HG03066 (cell line): ENCODE data around the gene VPREB1.
"Not testable (repeated sequence)": the region's sequence is repeated elsewhere in the genome, so short reads cannot be mapped to it uniquely, and the experiment has no call there.

Experiments used
- ATAC-seq: cut with Tn5 transposase; IDR thresholded peaks from one replicate; pipeline ENCODE4 v1.9.1; 2021; ENCODE audit warnings: low read depth; ENCODE audit not compliant: unreplicated experiment

VPREB1 gene

DNA sequence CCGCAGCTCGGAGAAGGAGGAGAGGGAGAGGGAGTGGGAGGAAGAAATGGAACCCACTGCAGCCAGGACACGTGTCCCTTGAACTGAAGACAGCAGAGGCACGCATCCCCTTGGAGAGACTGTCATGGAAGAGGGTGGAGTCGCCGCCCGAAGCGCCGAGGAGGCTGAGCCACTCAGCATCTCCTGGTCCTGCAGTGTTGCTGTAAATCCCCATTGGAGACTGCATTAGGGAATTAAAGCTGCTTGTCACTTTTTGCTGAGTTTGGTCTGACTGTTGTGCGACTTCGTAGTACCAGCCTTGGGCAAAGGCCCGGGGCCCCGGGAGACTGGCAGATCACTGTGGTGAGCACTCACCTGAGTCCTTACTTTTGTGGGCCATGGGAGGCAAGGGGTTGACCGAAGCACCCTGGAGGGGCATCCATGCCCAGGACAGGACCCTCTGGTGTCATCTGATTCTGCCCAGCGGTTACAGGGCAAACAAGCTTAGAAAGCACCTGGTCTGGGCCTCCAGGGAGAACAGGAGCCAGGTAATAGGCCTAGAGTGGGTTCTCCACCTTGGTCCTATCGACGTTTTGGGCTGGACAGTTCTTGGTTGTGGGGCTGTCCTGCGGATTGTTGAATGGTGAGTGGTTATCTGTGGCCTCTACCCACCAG, 797 bp downstream of the VPREB1 start:
- no peak for ATAC-seq

DNA sequence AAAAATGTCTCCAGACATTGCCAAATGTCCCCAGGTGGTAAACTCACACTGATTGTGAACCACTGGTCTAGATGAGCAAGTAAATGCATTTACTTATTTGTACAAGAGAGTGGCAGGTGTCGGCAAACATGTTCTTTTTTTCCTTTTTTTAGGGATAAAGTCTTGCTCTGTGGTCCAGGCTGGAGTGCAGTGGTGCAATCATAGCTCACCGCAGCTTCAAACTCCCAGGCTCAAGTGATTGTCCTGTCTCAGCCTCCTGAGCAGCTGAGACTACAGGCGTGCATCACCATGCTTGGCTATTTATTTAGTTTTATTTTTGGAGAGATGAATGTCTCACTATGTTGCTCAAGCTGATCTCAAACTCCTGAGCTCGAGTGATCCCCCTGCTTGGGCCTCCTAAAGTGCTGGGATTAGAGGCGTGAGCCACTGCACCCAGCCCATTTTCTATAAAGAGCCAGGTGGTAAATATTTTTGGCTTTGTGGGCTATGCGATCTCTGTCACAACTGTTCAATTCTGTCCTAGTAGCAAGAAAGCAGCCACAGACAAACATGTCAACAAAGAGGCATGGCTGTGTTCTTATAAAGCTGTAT, 1.4 kb downstream of the VPREB1 start:
- ATAC-seq, result no peak

DNA sequence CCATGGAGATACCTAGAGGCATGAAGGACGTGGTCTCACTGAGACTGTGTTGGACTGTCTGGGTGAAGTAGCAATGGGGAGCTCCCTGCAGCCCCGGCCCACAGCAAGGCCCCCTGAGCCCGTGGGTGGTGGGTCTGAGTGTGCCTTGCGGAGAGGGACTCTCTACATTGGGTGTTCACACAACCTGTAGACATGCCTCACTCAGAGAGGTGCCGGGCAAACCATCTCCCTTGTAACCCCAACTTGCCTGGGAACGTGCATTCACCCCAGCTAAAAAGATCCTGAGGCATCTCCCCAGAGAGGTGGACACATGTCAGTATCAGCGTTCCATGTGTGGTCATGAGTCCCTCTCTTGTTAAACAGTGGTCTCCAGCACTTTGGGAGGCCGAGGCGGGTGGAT, 2.1 kb downstream of the VPREB1 start:
- no peak for ATAC-seq

DNA sequence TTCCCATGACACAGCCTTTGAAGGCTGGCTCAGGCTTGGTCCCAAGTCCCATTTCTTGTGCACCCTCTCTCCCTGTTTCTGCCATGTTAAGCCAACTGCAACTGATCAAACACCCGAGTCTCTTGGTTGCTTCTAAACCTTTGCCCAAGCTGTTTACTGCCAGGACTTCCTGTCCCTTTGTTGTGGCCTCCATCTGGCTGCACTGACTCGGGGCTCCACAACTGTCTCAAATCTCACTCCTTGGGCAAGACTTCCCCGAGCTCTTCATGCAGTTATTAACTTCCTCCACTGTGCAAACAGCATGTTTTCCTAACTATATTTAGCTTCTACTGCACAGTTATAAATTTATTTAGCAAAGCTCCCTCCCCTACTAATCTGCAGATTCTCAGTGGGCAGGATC, 4.3 kb downstream of the VPREB1 start:
- no peak for ATAC-seq

DNA sequence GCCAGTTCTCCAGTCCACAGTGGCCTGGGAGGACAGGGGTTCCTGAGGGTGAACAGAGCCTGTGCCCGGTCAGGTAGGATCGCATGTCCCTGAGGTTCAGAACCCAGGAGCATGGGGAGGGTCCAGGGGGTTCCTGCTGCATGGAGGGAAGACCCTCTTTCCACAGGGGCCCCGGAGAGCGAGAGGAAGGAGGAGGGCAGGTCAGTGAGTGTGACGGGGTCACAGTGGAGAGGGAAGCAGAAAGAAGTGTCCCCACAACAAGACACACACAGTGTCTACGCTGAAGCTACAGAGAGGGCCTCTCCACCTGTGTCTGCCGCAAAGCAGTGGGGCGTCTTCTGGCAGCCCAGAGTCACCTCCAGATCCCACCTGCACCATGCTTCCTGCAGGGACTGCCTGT, 6.1 kb downstream of the VPREB1 start:
- not testable (repeated sequence) for ATAC-seq

DNA sequence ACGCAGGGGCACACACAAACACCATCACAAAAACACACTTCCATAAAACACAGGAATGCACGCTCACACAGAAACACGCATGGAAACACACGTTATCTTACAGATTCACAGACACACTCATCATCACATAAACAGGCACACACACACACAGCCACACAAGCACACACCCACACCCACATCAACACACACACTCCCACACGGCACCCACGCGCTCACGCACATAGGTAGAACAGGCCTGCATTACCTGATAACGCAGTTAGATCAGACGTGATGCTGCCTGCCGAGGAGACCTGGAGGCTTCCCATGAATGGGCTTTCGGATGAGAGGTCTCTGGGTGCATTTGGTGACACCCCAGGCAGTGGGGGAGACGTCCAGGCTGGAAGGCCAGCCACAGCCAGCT, 11.5 kb downstream of the VPREB1 start:
- not testable (repeated sequence) for ATAC-seq

DNA sequence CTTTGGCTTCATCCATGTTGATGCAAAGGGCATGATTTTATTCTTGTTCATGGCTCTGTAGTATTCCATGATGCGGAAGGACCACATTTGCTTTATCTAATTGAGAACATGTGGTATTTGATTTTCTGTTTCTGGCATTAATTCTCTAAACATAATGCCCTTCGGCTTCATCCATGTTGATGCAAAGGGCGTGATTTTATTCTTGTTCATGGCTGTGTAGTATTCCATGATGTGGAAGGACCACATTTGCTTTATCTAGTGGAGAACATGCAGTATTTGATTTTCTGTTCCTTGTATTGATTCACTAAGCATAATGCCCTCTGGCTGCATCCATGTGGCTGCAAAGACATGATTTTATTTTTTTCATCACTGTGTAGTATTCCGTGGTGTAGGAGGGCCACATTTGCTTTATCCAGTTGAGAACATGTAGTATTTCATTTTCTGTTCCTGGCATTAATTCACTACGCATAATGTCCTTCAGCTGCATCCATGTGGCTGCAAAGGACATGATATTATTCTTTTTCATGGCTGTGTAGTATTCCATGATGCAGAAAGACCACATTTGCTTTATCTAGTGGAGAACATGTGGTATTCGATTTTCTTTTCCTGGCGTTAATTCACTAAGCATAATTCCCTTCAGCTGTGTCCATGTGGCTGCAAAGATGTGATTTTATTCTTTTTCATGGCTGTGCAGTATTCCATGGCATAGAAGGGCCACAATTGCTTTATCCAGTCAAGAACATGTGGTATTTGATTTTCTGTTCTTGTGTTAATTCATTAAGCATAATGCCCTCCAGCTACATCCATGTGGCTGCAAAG, 14.2 kb downstream of the VPREB1 start:
- ATAC-seq, result not testable (repeated sequence)

DNA sequence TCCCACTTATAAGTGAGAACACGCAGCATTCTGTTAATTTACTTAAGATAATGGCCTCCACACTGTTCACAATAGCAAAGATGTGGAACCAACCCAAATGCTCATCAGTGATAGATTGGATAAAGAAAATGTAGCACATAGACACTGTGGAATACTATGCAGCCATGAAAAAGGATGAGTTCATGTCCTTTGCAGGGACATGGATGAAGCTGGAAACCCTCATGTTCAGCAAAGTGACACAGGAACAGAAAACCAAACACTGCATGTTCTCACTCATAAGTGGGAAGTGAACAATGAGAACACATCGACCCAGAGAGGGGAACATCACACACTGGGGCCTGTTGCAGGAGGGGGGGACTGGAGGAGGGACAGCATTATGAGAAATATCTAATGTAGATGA, 15.6 kb downstream of the VPREB1 start:
- not testable (repeated sequence) for ATAC-seq

DNA sequence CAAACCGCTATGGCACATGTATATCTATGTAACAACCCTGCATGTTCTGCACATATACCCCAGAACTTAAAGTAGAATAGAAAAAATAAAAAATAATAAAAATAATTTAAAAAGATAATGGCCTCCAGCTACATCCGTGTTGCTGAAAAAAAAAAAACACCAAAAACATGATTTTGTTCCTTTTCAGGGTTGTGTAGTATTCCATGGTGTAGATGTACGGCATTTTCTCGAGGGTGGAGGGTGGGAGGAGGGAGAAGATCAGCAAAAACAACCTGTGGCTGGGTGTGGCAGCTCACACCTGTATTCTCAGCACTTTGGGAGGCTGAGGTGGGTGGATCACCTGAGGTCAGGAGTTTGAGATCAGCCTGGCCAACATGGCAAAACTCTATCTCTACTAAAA, 16.0 kb downstream of the VPREB1 start:
- not testable (repeated sequence) for ATAC-seq

DNA sequence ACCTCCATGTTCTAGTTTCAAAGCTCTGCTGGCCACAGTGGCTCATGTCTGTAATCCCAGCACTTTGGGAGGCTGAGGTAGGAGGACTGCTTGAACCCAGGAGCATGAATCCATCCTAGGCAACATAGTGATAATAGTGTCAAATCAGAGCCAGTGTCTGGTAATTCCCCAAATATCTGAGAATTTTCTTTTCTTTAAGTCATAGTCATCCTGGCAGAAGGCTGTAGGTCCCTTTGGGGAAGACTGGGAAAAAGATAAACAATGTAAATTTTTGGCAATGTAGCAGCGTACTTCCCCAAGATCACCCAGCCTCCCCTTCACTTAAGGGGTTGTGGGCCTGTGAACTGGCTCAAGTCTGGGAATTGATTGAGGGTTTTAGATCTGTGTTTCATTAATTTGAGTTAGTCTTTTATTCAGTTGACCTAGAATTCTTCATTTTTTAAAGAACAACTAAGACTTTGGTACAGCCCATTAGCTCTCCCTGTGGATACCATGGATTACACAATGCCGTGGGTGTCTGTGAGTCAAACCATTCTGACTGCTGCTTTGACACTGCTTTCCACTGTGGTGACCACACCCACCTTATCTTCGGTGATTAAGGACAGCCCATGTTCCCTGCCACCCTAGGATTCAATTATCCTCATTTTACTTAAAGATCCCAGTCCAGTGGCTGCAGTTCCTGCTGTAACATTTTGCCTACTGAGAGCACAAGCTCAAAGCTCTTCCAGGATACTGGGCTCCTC, 17.9 kb downstream of the VPREB1 start:
- not testable (repeated sequence) for ATAC-seq

DNA sequence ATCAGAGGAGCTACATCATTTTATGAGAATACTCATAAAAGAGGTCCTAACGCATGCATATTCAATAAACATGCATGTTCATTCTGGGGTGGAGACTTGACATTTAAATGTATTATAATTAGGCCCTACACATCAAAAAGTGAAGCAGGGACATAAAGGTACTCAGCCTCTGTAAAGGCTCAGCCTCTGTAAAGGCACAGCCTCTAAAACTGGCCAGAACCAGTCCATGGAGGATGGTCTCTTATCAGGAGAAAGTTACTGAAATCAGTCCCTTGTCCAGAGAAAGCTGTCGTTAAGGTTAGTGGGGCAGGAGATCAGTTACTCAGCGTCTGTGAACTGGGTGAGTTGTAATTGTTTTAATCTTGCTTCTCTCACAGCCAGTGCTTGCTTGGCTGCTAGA, 19.2 kb downstream of the VPREB1 start:
- ATAC-seq, result not testable (repeated sequence)

DNA sequence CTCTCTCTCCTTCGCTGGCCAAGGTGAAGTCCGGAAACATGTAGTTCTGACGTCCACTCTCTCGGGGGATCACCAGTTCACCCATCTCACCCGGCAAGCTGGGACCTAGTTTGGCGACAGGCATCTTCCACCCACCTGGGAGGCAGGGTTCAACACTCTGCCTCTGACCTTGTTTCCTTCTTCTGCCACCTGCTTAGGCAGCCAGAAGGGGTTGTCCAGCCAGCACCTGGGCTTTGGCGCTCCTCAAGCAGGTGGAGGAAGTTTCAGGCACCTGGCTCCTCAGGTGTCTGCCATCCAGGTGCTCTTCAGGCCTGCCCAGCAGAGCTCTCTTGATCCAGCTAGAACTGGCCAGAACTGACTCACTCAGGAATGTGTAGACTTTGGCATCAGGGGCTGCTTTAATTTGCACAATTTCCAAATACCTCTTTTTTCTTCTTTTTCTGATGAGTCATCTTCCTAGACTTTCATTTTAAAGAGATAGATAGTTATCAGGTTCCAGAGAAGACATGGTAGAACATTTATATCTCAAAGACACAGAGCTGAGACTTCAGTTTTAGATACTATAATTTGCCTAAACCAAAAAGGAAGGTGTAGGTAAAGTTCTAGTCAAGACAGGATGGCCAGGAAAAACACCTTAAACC, 25.6 kb downstream of the VPREB1 start:
- not testable (repeated sequence) for ATAC-seq

DNA sequence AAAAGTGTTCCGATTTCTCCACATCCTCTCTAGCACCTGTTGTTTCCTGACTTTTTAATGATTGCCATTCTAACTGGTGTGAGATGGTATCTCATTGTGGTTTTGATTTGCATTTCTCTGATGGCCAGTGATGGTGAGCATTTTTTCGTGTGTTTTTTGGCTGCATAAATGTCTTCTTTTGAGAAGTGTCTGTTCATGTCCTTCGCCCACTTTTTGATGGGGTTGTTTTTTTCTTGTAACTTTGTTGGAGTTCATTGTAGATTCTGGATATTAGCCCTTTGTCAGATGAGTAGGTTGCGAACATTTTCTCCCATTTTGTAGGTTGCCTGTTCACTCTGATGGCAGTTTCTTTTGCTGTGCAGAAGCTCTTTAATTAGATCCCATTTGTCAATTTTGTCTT, 32.8 kb downstream of the VPREB1 start:
- not testable (repeated sequence) for ATAC-seq

DNA sequence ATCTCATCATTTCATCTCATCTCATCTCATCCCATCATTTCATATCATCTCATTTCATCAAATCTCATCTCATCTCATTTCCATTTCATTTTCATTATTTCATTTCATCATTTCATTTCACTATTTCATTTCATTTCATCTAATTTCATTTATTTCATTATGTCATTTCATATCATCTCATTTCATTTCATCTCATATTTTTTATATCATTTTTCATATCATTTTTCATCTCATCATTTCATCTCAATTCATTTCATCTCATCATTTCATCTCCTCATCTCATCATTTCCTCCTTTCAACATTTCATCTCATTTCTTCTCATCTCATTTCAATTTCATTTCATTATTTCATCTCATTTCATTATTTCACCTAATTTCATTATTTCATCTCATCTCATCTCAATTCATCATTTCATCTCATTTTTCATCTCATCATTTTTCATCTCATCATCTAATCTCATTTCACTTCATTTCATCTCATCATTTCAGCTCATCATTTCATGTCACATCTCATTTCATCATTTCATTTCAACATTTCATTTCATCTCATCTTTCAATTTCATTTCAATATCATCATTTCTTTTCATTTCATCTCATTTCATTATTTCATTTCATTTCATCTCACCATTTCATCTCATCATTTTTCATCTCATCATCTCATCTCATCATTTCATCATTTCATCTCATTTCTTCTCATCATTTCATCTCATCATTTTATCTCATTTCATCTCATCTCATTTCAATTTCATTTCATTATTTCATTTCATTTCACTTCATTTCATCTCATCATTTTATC, 40.6 kb downstream of the VPREB1 start:
- ATAC-seq, result not testable (repeated sequence)

DNA sequence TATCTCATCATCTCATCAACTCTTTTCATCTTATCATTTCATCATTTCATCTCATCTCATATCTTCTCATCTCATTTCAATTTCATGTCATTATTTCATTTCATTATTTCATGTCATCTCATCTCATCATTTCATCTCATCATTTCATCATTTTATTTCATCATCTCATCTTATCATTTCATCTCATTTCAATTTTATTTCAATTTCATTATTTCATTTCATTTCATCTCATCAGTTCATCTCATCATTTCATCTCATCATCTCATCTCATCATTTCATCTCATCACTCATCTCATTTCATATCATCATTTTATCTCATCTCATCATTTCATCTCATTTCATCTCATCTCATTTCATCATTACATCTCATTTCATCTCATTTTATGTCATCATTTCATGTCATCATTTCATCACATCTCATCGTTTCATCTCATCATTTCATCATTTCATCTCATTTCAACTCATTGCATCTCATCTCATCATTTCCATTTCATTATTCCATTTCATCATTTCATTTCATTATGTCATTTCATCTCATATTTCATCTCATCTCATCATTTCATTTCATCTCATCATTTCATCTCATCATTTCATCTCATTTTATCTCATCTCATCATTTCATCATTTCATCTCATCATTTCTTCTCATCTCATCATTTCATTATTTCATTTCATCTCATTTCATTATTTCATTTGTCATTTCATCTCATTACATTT, 42.0 kb downstream of the VPREB1 start:
- ATAC-seq, result not testable (repeated sequence)

DNA sequence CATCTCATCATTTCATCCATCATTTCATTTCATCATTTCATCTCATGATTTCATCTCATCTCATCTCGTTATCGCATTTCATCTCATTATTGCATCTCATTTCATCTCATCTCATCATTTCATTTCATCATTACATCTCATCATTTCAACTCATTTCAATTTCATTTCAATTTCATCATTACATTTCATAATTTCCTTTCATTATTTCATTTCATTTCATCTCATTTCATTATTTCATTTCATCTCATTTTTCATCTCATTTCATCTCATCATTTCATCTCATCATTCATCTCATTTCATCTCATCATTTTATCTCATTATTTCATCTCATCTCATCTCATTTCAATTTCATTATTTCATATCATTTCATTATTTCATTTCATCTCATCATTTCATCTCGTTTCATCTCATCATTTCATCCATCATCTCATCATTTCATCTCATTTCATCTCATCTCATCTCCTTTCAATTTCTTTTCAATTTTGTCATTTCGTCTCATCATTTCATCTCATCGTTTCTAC, 42.6 kb downstream of the VPREB1 start:
- not testable (repeated sequence) for ATAC-seq

DNA sequence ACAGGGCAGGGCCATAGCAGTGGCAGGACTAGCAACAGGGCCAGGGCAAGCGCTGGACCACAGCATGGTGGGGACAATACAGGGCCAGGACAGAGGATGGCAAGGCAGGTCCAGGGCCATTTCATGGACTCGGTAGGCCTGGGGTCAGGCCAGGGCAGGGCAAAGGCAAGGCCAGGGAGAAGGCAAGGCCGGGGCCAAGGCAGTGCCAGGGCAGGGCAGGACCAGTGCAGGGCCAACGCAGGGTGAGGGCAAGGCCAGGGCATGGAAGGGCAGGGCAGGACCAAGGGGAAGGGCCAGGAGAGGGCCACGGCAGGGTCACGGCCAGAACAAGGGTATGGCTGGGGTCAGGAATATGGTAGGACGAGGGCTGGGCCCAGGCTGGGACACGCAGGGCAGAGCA, 45.1 kb downstream of the VPREB1 start:
- not testable (repeated sequence) for ATAC-seq

DNA sequence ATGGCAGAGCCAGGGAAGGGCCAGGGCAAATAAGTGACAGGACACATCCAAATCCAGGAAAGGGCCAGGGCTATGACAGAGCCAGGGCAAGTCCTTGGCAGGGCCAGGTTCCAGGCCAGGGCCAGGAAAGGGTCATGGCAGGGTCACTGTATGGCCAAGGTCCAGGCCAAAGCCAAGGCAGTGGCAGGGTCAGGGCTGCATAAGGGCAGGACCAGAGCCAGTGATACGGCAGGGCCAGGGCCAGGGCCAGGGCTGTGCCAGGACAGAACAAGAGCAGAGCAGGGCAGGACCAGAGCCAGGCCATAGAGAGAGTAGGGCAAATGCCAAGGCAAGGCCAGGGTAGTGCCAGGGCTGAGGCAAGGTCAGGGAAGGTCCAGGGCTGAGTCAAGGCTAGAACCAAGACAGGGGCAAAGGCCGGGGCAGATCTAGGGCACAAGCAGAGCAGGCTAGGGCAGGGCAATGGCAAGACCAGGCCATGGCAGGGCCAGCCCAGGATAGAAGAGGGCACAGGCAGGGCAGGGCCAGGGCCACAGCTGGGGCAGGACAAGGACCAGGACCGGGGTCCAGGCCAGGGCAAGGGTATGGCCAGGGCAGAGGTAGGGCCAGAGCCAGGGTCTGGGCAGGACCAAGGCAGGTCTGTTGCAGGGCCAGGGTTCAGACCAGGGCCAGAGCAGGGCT, 46.7 kb downstream of the VPREB1 start:
- ATAC-seq, result not testable (repeated sequence)
